ENCODE results near the gene NF2. TPM values are rescaled to one million over a fixed set of nuclear protein-coding genes. Genes with fewer than 3 reads are reported as not detected.

Gene NF2
- total and polyA plus RNA-seq, 10 of the 15 experiments (the other 5 are each of a cell fraction or from before 2014, with no cell fraction given), result 2.2 to 49.8 (median 22.5) TPM

Small RNA genes lying within 50 kb of the gene (small RNA-seq; reads per million reads assigned to genes)
- gene AC004882.2, result not detected

Other genes with a start within 250 kb of the NF2 start
Only the 7 nearest of the 9 such genes appear.
- not detected in 2 replicates for gene RFPL1, start 165.1 kb upstream of the NF2 start, total RNA-seq (2014; rRNA removed)
- not detected in 2 replicates for gene RFPL1, start 165.1 kb upstream of the NF2 start, total RNA-seq (2014; rRNA removed; fragmentation: Illumina TruSeq; extraction: Trizol)
- gene RFPL1, start 165.1 kb upstream of the NF2 start, total RNA-seq (2021), result not detected in 2 replicates
- not detected in 2 replicates for gene RFPL1, start 165.1 kb upstream of the NF2 start, polyA plus RNA-seq (2011; rRNA removed)
- gene RFPL1, start 165.1 kb upstream of the NF2 start, polyA plus RNA-seq (2014; fragmentation: Illumina TruSeq; extraction: Trizol), result not detected in 2 replicates
- gene RFPL1, start 165.1 kb upstream of the NF2 start, polyA plus RNA-seq (2014; fragmentation: Nextera tagmentation; extraction: Ambion mirVana), result under 1 TPM in 1 of 2 experiments, not detected in 1; 0.13 TPM
- not detected in 2 replicates for gene RFPL1, start 165.1 kb upstream of the NF2 start, polyA plus RNA-seq (2014; rRNA removed)
- gene RFPL1, start 165.1 kb upstream of the NF2 start, polyA plus RNA-seq (2016; fragmentation: Nextera tagmentation; extraction: Ambion mirVana), result not detected
- 0.06 TPM in 1 of 2 replicates, not detected in the other for gene NEFH, start 123.4 kb upstream of the NF2 start, total RNA-seq (2014; rRNA removed)
- 0.09 and 0.14 TPM in 2 replicates for gene NEFH, start 123.4 kb upstream of the NF2 start, total RNA-seq (2014; rRNA removed; fragmentation: Illumina TruSeq; extraction: Trizol)
- 0.11 and 0.13 TPM in 2 replicates for gene NEFH, start 123.4 kb upstream of the NF2 start, total RNA-seq (2021)
- 0.07 and 0.10 TPM in 2 replicates for gene NEFH, start 123.4 kb upstream of the NF2 start, polyA plus RNA-seq (2011; rRNA removed)
- 0.25 and 0.40 TPM in 2 replicates for gene NEFH, start 123.4 kb upstream of the NF2 start, polyA plus RNA-seq (2014; fragmentation: Illumina TruSeq; extraction: Trizol)
- gene NEFH, start 123.4 kb upstream of the NF2 start, polyA plus RNA-seq (2014; fragmentation: Nextera tagmentation; extraction: Ambion mirVana), result under 1 TPM; 0.02 to 0.03 TPM
- gene NEFH, start 123.4 kb upstream of the NF2 start, polyA plus RNA-seq (2014; rRNA removed), result 0.05 and 0.23 TPM in 2 replicates
- under 1 TPM; 0.09 to 0.16 TPM for gene NEFH, start 123.4 kb upstream of the NF2 start, polyA plus RNA-seq (2016; fragmentation: Nextera tagmentation; extraction: Ambion mirVana)
- 33.9 and 36.2 TPM in 2 replicates for gene THOC5, start 49.9 kb upstream of the NF2 start, total RNA-seq (2014; rRNA removed)
- gene THOC5, start 49.9 kb upstream of the NF2 start, total RNA-seq (2014; rRNA removed; fragmentation: Illumina TruSeq; extraction: Trizol), result 28.3 and 29.1 TPM in 2 replicates
- 40.9 and 44.9 TPM in 2 replicates for gene THOC5, start 49.9 kb upstream of the NF2 start, total RNA-seq (2021)
- 40.4 and 44.9 TPM in 2 replicates for gene THOC5, start 49.9 kb upstream of the NF2 start, polyA plus RNA-seq (2011; rRNA removed)
- gene THOC5, start 49.9 kb upstream of the NF2 start, polyA plus RNA-seq (2014; fragmentation: Illumina TruSeq; extraction: Trizol), result 30.5 and 35.1 TPM in 2 replicates
- 10 to 100 TPM; 20.9 to 40.9 TPM for gene THOC5, start 49.9 kb upstream of the NF2 start, polyA plus RNA-seq (2014; fragmentation: Nextera tagmentation; extraction: Ambion mirVana)
- gene THOC5, start 49.9 kb upstream of the NF2 start, polyA plus RNA-seq (2014; rRNA removed), result 27.7 and 29.9 TPM in 2 replicates
- gene THOC5, start 49.9 kb upstream of the NF2 start, polyA plus RNA-seq (2016; fragmentation: Nextera tagmentation; extraction: Ambion mirVana), result 10 to 100 TPM; 31.4 TPM
- 90.5 and 96.5 TPM in 2 replicates for gene NIPSNAP1, start 22.5 kb upstream of the NF2 start, total RNA-seq (2014; rRNA removed)
- gene NIPSNAP1, start 22.5 kb upstream of the NF2 start, total RNA-seq (2014; rRNA removed; fragmentation: Illumina TruSeq; extraction: Trizol), result 69.9 and 70.2 TPM in 2 replicates
- 77.1 and 85.5 TPM in 2 replicates for gene NIPSNAP1, start 22.5 kb upstream of the NF2 start, total RNA-seq (2021)
- 62.1 and 70.2 TPM in 2 replicates for gene NIPSNAP1, start 22.5 kb upstream of the NF2 start, polyA plus RNA-seq (2011; rRNA removed)
- 94.1 and 99.7 TPM in 2 replicates for gene NIPSNAP1, start 22.5 kb upstream of the NF2 start, polyA plus RNA-seq (2014; fragmentation: Illumina TruSeq; extraction: Trizol)
- gene NIPSNAP1, start 22.5 kb upstream of the NF2 start, polyA plus RNA-seq (2014; fragmentation: Nextera tagmentation; extraction: Ambion mirVana), result 10 to 100 TPM; 27.1 to 38.5 TPM
- 84.0 and 86.5 TPM in 2 replicates for gene NIPSNAP1, start 22.5 kb upstream of the NF2 start, polyA plus RNA-seq (2014; rRNA removed)
- gene NIPSNAP1, start 22.5 kb upstream of the NF2 start, polyA plus RNA-seq (2016; fragmentation: Nextera tagmentation; extraction: Ambion mirVana), result 10 to 100 TPM; 79.6 TPM
- not detected in 2 replicates for gene CABP7, start 116.4 kb downstream of the NF2 start, total RNA-seq (2014; rRNA removed)
- not detected in 2 replicates for gene CABP7, start 116.4 kb downstream of the NF2 start, total RNA-seq (2014; rRNA removed; fragmentation: Illumina TruSeq; extraction: Trizol)
- gene CABP7, start 116.4 kb downstream of the NF2 start, total RNA-seq (2021), result 0.05 TPM in 1 of 2 replicates, not detected in the other
- not detected in 2 replicates for gene CABP7, start 116.4 kb downstream of the NF2 start, polyA plus RNA-seq (2011; rRNA removed)
- not detected in 2 replicates for gene CABP7, start 116.4 kb downstream of the NF2 start, polyA plus RNA-seq (2014; fragmentation: Illumina TruSeq; extraction: Trizol)
- gene CABP7, start 116.4 kb downstream of the NF2 start, polyA plus RNA-seq (2014; fragmentation: Nextera tagmentation; extraction: Ambion mirVana), result under 1 TPM in 1 of 2 experiments, not detected in 1; 0.02 TPM
- 0.03 and 0.08 TPM in 2 replicates for gene CABP7, start 116.4 kb downstream of the NF2 start, polyA plus RNA-seq (2014; rRNA removed)
- gene CABP7, start 116.4 kb downstream of the NF2 start, polyA plus RNA-seq (2016; fragmentation: Nextera tagmentation; extraction: Ambion mirVana), result under 1 TPM; 0.11 to 0.18 TPM
- gene ZMAT5, start 163.4 kb downstream of the NF2 start, total RNA-seq (2014; rRNA removed), result 25.4 and 28.7 TPM in 2 replicates
- gene ZMAT5, start 163.4 kb downstream of the NF2 start, total RNA-seq (2014; rRNA removed; fragmentation: Illumina TruSeq; extraction: Trizol), result 15.3 and 17.3 TPM in 2 replicates
- 23.1 and 25.7 TPM in 2 replicates for gene ZMAT5, start 163.4 kb downstream of the NF2 start, total RNA-seq (2021)
- gene ZMAT5, start 163.4 kb downstream of the NF2 start, polyA plus RNA-seq (2011; rRNA removed), result 11.2 and 20.8 TPM in 2 replicates
- 5.7 and 15.6 TPM in 2 replicates for gene ZMAT5, start 163.4 kb downstream of the NF2 start, polyA plus RNA-seq (2014; fragmentation: Illumina TruSeq; extraction: Trizol)
- 10 to 100 TPM in 1 of 2 experiments, 1 to 10 TPM in 1; 2.3 to 10.4 TPM for gene ZMAT5, start 163.4 kb downstream of the NF2 start, polyA plus RNA-seq (2014; fragmentation: Nextera tagmentation; extraction: Ambion mirVana)
- gene ZMAT5, start 163.4 kb downstream of the NF2 start, polyA plus RNA-seq (2014; rRNA removed), result 30.7 and 32.0 TPM in 2 replicates
- gene ZMAT5, start 163.4 kb downstream of the NF2 start, polyA plus RNA-seq (2016; fragmentation: Nextera tagmentation; extraction: Ambion mirVana), result 10 to 100 TPM; 38.1 to 43.0 TPM
- 197 and 199 TPM in 2 replicates for gene UQCR10, start 163.7 kb downstream of the NF2 start, total RNA-seq (2014; rRNA removed)
- 219 and 220 TPM in 2 replicates for gene UQCR10, start 163.7 kb downstream of the NF2 start, total RNA-seq (2014; rRNA removed; fragmentation: Illumina TruSeq; extraction: Trizol)
- gene UQCR10, start 163.7 kb downstream of the NF2 start, total RNA-seq (2021), result 134 and 144 TPM in 2 replicates
- gene UQCR10, start 163.7 kb downstream of the NF2 start, polyA plus RNA-seq (2011; rRNA removed), result 109 and 208 TPM in 2 replicates
- gene UQCR10, start 163.7 kb downstream of the NF2 start, polyA plus RNA-seq (2014; fragmentation: Illumina TruSeq; extraction: Trizol), result 46.6 and 160 TPM in 2 replicates
- 1,000 to 10,000 TPM in 1 of 2 experiments, 100 to 1,000 TPM in 1; 947 to 1,021 TPM for gene UQCR10, start 163.7 kb downstream of the NF2 start, polyA plus RNA-seq (2014; fragmentation: Nextera tagmentation; extraction: Ambion mirVana)
- 177 and 220 TPM in 2 replicates for gene UQCR10, start 163.7 kb downstream of the NF2 start, polyA plus RNA-seq (2014; rRNA removed)
- 100 to 1,000 TPM; 538 to 555 TPM for gene UQCR10, start 163.7 kb downstream of the NF2 start, polyA plus RNA-seq (2016; fragmentation: Nextera tagmentation; extraction: Ambion mirVana)

Data from GM12878 (cell line).